Loucy (cell line): ENCODE measurements around the gene ECPAS.

Experiments
- H2AFZ ChIP-seq: fragments of 200-600 bp; sonication (generic); 2 replicates; pipeline ENCODE4 v1.6.0; 2016; ENCODE audit warnings: antibody characterized with exemption, mild to moderate bottlenecking, low read length, moderate library complexity
- H3F3A ChIP-seq: fragments of 200-600 bp; 2 replicates; pipeline ENCODE4 v1.6.0; 2016; ENCODE audit warnings: antibody characterized with exemption, low read depth, mild to moderate bottlenecking
- H3K27me3 ChIP-seq: fragments of 200-600 bp; sonication (generic); 2 replicates; pipeline ENCODE4 v1.6.1; 2014; ENCODE audit warnings: low read length, mild to moderate bottlenecking; ENCODE audit not compliant: insufficient read depth, poor library complexity, severe bottlenecking
- H3K36me3 ChIP-seq: fragments of 200-600 bp; sonication (generic); 2 replicates; pipeline ENCODE4 v1.6.1; 2016; ENCODE audit warnings: low read length; ENCODE audit not compliant: insufficient read depth
- H3K4me1 ChIP-seq: fragments of 200-600 bp; sonication (generic); 2 replicates; pipeline ENCODE4 v1.5.1; 2014; ENCODE audit warnings: low read length, mild to moderate bottlenecking; ENCODE audit not compliant: insufficient read depth, poor library complexity, severe bottlenecking
- H3K4me2 ChIP-seq: fragments of 200-600 bp; sonication (generic); 2 replicates; pipeline ENCODE4 v1.6.0; 2014; ENCODE audit warnings: antibody characterized with exemption, low read length, low read depth, mild to moderate bottlenecking; ENCODE audit not compliant: poor library complexity, severe bottlenecking
- H3K4me3 ChIP-seq: fragments of 200-600 bp; sonication (generic); 2 replicates; pipeline ENCODE4 v1.5.1; 2014; ENCODE audit warnings: low read length, mild to moderate bottlenecking, mixed read lengths; ENCODE audit not compliant: poor library complexity, severe bottlenecking
- H3K79me2 ChIP-seq: fragments of 200-600 bp; sonication (generic); 2 replicates; pipeline ENCODE4 v1.6.1; 2014; ENCODE audit warnings: low read length; ENCODE audit not compliant: insufficient read depth
- H3K9ac ChIP-seq: fragments of 200-600 bp; sonication (generic); 2 replicates; pipeline ENCODE4 v1.6.0; 2014; ENCODE audit warnings: mild to moderate bottlenecking, low read depth, low read length, moderate library complexity; ENCODE audit not compliant: poor library complexity, severe bottlenecking
- H3K9me2 ChIP-seq: fragments of 200-600 bp; sonication (generic); replicated peaks from 2 replicates; pipeline ENCODE4 v1.6.1; 2016; ENCODE audit warnings: low read depth, low read length, mixed read lengths
- H3K9me3 ChIP-seq: fragments of 200-600 bp; sonication (generic); 2 replicates; pipeline ENCODE4 v1.6.1; 2014; ENCODE audit warnings: mild to moderate bottlenecking, antibody characterized with exemption, low read length, low read depth; ENCODE audit not compliant: insufficient read depth
- H4K20me1 ChIP-seq: fragments of 200-600 bp; sonication (generic); 2 replicates; pipeline ENCODE4 v1.6.0; 2014; ENCODE audit warnings: antibody characterized with exemption, low read length, mild to moderate bottlenecking; ENCODE audit not compliant: insufficient read depth, poor library complexity, severe bottlenecking
- EZH2phosphoT487 ChIP-seq: fragments of 200-600 bp; IDR thresholded peaks from 2 replicates; pipeline ENCODE4 v1.6.1; 2018; ENCODE audit warnings: antibody characterized with exemption, mild to moderate bottlenecking, moderate library complexity, borderline replicate concordance
- TF ChIP-seq, protein P1 (sequence below): fragments of 200-600 bp; sonication (generic); conservative IDR thresholded peaks from 2 replicates; pipeline ENCODE4 v1.5.1; 2014; ENCODE audit warnings: mild to moderate bottlenecking, antibody characterized with exemption, low read length

ECPAS gene

GRCh38 chr9:111433082-111433481 lies 51.1 kb downstream of the ECPAS start:
- no peaks in the 10 kb centered on the region for H3F3A ChIP-seq
- no peak for TF ChIP-seq EZH2phosphoT487
- TF ChIP-seq, protein P1, sequence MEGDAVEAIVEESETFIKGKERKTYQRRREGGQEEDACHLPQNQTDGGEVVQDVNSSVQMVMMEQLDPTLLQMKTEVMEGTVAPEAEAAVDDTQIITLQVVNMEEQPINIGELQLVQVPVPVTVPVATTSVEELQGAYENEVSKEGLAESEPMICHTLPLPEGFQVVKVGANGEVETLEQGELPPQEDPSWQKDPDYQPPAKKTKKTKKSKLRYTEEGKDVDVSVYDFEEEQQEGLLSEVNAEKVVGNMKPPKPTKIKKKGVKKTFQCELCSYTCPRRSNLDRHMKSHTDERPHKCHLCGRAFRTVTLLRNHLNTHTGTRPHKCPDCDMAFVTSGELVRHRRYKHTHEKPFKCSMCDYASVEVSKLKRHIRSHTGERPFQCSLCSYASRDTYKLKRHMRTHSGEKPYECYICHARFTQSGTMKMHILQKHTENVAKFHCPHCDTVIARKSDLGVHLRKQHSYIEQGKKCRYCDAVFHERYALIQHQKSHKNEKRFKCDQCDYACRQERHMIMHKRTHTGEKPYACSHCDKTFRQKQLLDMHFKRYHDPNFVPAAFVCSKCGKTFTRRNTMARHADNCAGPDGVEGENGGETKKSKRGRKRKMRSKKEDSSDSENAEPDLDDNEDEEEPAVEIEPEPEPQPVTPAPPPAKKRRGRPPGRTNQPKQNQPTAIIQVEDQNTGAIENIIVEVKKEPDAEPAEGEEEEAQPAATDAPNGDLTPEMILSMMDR, result no peak
- H3K4me1 ChIP-seq, result no peaks in the 10 kb centered on the region
- no peaks in the 10 kb centered on the region for H4K20me1 ChIP-seq
- peaks cover 18% of the 10 kb centered on the region; the same call in 1 of the 2 replicates for H3K36me3 ChIP-seq
- no peaks in the 10 kb centered on the region for H3K9me2 ChIP-seq
- no peak overlapping the region for H3K4me2 ChIP-seq
- H3K27me3 ChIP-seq, result no peaks in the 10 kb centered on the region
- no peaks in the 10 kb centered on the region for H3K9me3 ChIP-seq
- H3K79me2 ChIP-seq, result no peaks in the 10 kb centered on the region
- H3K9ac ChIP-seq, result no peak overlapping the region
- H2AFZ ChIP-seq, result no peak overlapping the region
- no peak overlapping the region for H3K4me3 ChIP-seq

DNA sequence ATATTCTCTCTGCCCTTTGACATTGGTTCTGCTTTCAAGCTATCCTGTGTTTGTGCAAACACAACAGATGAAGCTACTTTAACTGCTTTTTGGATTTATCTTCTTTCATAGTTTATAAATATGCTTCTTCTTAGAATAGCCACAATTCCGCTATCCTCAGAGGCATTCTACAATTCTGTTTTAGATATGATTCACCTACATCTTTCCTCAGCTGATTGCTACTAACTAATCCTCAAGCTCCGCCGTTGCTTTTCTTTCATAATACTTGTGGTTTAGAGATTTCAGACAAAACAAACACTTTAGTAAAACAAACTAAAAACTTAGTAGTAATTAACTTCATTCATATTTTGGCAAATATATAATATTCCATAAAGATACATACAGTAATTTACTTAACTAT lies 52.5 kb downstream of the ECPAS start:
- Histone ChIP-seq H3K36me3 (peaks cover 18% of the 10 kb centered on the region; the same call in 1 of the 2 replicates), H3K4me1 (no peaks in the 10 kb centered on the region)
- TF ChIP-seq EZH2phosphoT487, result no peak
- TF ChIP-seq, protein P1, result no peak

GRCh38 chr9:111429175-111429574 lies 55.0 kb downstream of the ECPAS start:
- Histone ChIP-seq H3K4me1 (no peaks in the 10 kb centered on the region), H2AFZ (no peak overlapping the region), H3K9me3 (no peaks in the 10 kb centered on the region), H3K36me3 (peaks cover 18% of the 10 kb centered on the region; the same call in 1 of the 2 replicates), H4K20me1 (no peaks in the 10 kb centered on the region), H3K27me3 (no peaks in the 10 kb centered on the region), H3K4me3 (no peak overlapping the region), H3F3A (no peaks in the 10 kb centered on the region), H3K79me2 (no peaks in the 10 kb centered on the region), H3K9me2 (no peaks in the 10 kb centered on the region), H3K4me2 (no peak overlapping the region), H3K9ac (no peak overlapping the region)
- no peak for TF ChIP-seq EZH2phosphoT487
- TF ChIP-seq, protein P1, result no peak

More for the DNA sequence above, 52.5 kb downstream of the ECPAS start:
- H3F3A ChIP-seq, result no peaks in the 10 kb centered on the region
- no peak overlapping the region for H3K4me3 ChIP-seq
- no peaks in the 10 kb centered on the region for H3K27me3 ChIP-seq
- H2AFZ ChIP-seq, result no peak overlapping the region
- H3K9me2 ChIP-seq, result no peaks in the 10 kb centered on the region
- no peak overlapping the region for H3K4me2 ChIP-seq
- no peak overlapping the region for H3K9ac ChIP-seq
- no peaks in the 10 kb centered on the region for H3K79me2 ChIP-seq
- H3K9me3 ChIP-seq, result no peaks in the 10 kb centered on the region
- no peaks in the 10 kb centered on the region for H4K20me1 ChIP-seq
